Mucosa of gallbladder (tissue), 1 donor: ENCODE measurements around the gene SLC49A3. TPM values are rescaled to one million over a fixed set of nuclear protein-coding genes. Genes with fewer than 3 reads are reported as not detected.
"Not testable (repeated sequence)": the region's sequence is repeated elsewhere in the genome, so short reads cannot be mapped to it uniquely, and the experiment has no call there.

ENCODE experiments used
- DNase-seq: peaks from one replicate; pipeline ENCODE4 v3.0.0-alpha.2; 2020; ENCODE audit warnings: low spot score
- total RNA-seq: library from RNA; stranded (reverse); gene quantifications from one replicate; pipeline ENCODE4 v1.2.1, GENCODE V29; 2021
- donor health status: DM: no; HTN: no; CAD: no.

The SLC49A3 gene
- total RNA-seq: 13.9 TPM

- DNase-seq: no peak
Observed at GRCh38 chr4:688854-689681, at the start of gene SLC49A3. Gene SLC49A3 (minus strand): TSS chr4:689151. CDS start chr4:689127, 24 bp downstream.

DNA sequence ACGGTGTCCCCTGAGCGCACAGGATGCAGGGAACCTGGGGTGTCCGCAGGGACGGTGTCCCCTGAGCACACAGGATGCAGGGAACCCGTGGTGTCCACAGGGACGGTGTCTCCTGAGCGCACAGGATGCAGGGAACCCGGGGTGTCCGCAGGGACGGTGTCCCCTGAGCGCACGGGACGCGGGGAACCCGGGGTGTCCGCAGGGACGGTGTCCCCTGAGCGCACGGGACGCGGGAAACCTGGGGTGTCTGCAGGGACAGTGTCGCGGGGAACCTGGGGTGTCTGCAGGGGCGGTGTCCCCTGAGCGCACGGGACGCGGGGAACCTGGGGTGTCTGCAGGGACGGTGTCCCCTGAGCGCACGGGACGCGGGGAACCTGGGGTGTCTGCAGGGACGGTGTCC, 47.6 kb upstream of the SLC49A3 start:
- not testable (repeated sequence) for DNase-seq

DNA sequence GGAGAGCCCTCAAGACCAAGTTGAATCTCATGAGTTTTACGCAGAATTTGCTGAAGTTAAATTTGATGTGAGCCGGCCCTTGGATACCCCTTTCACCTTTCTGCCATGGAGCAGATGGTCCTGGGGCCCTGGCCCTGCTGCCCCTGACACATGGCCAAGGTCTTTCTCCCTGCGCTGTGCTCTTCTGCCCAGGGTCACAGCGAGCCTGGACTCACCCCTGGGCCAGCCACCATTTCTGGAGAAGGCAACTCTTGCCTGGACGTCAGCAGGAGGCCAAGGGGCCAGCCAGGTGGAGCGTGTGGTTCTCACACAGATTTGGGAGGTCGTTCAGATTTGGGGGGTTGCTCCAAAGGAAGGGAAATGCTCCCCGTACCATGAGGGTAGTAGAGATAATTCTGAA, 46.6 kb upstream of the SLC49A3 start:
- no peak for DNase-seq

GRCh38 chr4:734951-735350, 46.0 kb upstream of the SLC49A3 start:
- no peak for DNase-seq

DNA sequence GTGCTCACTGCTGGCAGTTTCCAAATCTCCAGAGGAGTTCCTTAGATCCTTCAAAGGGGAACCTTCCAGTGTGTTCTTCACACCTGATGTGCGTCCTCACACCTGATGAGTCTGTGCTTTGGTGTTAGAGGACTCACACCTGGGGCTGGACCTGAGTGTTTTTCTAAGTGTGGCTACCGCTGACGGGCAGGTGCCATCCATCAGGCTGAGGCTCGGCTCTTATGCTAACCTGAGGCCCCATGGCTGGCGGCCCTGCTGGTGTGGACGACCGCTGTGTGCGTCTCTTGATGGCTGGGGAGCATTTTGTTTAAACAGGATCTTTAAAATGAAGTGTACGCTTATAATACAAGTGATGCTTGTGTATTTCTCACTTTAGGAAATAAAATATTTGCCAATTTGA, 45.1 kb upstream of the SLC49A3 start:
- DNase-seq: no peak

GRCh38 chr4:733631-733980, 44.7 kb upstream of the SLC49A3 start:
- DNase-seq: no peak

- DNase-seq: no peak
Observed at GRCh38 chr4:732911-733630, 44.1 kb upstream of the SLC49A3 start.

DNA sequence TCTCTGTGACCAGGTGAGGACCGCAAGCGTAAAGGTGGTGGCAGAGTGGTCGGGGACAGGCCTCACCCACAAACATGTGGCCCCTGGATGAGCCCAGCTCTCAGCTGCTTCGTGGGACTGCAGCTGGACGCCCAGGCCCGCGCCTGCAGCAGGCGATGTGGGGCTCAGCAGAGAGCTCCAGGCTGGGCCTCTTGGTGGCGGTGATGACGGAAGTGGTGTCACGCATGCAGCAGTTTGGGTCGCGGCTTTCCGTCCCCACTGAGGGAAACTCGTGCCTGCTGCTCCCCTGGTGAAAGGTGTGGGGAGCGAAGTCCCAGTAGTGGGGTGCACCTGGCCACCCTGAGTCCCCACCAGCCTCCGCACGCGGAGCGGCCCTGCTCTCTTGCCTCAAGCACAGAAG, 43.5 kb upstream of the SLC49A3 start:
- no peak for DNase-seq

DNA sequence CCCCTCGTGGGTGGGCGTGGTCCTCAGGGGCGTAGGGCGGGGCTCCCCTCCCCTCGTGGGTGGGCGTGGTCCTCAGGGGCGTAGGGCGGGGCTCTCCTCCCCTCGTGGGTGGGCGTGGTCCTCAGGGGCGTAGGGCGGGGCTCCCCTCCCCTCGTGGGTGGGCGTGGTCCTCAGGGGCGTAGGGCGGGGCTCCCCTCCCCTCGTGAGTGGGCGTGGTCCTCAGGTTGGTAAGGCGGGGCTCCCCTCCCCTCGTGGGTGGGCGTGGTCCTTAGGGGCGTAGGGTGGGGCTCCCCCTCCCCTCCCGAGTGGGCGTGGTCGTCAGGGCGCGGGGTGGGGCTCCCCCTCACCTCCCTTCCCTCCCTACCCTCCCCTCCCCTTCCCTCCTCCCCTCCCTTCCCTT, 43.0 kb upstream of the SLC49A3 start:
- DNase-seq: not testable (repeated sequence)

GRCh38 chr4:730946-731904, 42.3 kb upstream of the SLC49A3 start:
- DNase-seq: not testable (repeated sequence)

DNA sequence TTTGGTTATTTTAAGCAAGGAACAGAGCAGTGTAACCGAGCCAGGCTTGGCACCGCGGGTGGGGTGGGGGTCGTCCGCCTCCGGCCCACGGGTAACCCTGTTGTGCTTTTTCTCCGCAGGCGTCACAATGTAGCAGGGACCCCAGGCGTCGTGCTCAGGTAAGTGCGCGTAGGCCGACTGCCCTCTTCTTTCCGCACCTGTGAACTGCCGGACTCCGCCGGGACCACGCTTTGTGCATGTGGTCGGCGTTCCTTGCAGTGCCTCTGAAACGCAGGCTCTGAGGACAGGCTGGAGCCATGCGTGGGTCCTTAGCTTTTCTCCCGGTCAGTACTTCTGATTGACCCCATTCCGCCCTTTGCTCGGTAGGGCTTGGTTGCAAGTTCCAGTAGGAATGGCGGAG, 41.6 kb upstream of the SLC49A3 start:
- no peak for DNase-seq

- DNase-seq: no peak
Observed at GRCh38 chr4:729336-730315, 40.7 kb upstream of the SLC49A3 start.

GRCh38 chr4:727576-727975, 38.6 kb upstream of the SLC49A3 start:
- DNase-seq: no peak

GRCh38 chr4:726838-727237, 37.9 kb upstream of the SLC49A3 start:
- DNase-seq: no peak

- DNase-seq: no peak
Observed at GRCh38 chr4:726235-726787, 37.4 kb upstream of the SLC49A3 start.

GRCh38 chr4:725391-726234, 36.7 kb upstream of the SLC49A3 start:
- DNase-seq: no peak

DNA sequence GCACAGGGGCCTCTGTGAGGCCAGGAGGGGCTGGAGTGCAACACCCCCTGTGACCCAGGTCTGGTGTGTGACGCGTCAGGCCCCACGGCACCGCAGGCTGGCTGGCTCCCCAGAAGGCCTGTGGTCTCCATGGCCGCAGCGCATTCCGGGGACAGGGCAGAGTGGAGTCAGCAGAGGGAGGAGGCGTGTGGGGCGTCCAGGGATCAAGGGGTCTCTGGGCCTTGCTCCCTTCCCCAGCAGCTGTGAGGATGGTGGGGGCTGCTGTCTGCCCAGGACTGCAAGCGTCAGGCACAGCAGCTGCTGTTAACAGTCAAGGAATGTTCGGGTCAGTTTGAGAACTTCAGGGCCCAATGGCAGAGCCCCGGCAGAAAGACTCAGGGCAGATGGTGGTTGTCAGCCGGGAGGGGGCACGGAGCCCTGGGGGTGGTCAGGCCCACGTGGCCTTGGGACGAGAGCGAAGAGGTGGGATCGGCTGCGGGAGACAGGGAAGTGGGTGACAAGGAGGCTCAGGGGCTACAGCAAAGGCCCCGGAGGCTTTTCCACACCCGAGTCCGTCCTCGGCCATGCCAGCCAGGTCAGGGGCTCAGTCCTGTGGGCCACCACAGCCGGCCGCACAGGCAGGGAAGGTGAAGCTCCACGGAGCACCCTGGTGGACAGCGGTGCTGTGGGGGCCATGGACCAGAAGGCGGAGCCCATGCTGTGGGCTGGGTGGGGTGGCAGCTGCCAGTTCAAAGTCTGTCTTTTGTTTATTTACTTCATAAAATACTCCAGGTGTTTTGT, 35.0 kb upstream of the SLC49A3 start:
- DNase-seq: no peak

DNA sequence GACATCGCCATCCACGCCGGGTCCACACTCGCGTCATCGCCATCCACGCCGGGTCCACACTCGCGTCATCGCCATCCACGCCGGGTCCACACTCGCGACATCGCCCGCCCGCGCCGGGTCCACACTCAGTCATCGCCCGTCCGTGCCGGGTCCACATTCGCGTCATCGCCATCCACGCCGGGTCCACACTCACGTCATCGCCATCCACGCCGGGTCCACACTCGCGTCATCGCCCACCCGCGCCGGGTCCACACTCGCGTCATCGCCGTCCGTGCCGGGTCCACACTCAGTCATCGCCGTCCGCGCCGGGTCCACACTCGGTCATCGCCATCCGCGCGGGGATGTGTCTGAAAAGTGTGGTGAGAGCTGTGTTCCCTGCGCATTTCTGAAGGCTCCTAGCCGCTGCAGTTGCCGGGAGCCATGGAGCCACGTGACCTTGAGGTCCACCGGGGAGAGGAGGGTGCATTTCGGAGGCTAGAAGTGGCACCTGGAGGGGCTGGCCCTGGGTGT, 34.0 kb upstream of the SLC49A3 start:
- DNase-seq: no peak
